ENCODE measurements around the gene NR3C2. TPM values are rescaled to one million over a fixed set of nuclear protein-coding genes. Genes with fewer than 3 reads are reported as not detected.

NR3C2 gene
- total RNA-seq, 1 experiment from 2014 or later = 1.6 TPM

DNA sequence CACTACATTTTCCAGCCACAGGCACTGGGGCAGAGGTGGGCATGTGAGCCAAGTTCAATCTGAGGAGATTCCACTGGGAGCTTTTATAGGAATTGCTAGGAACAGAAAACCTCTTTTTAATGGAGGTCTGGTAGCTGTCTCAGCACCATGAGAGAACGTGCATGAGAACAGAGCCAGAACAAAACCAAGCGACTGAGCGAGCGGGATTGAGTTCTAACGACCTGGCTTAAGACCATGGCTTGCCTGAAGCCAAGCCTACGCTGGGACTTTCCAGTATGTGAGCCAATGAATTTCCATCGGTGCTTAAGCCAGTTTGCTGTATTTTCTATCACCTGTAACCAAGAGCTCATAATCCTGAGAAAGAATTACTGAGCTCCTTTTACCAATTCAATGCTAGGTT, 183.7 kb downstream of the NR3C2 start:
- Histone ChIP-seq H3K4me1 (ENCODE audit: insufficient read depth, low read length, poor library complexity, severe bottlenecking) (peaks cover 15% of the 10 kb centered on the region), H3K9me3 (ENCODE audit: low read depth, low read length, poor library complexity, severe bottlenecking) (no peaks in the 10 kb centered on the region), H3K27me3 (replicated peaks; ENCODE audit: insufficient read depth, low read depth, low read length, poor library complexity) (no peaks in the 10 kb centered on the region), H3K36me3 (ENCODE audit: insufficient read depth, low read length, poor library complexity, severe bottlenecking) (no peaks in the 10 kb centered on the region), H3K27ac (ENCODE audit: low read depth, low read length, poor library complexity, severe bottlenecking) (no peak overlapping the region), H3K4me3 (ENCODE audit: low read depth, low read length, poor library complexity, severe bottlenecking) (no peak overlapping the region)
- TF ChIP-seq, protein P1, sequence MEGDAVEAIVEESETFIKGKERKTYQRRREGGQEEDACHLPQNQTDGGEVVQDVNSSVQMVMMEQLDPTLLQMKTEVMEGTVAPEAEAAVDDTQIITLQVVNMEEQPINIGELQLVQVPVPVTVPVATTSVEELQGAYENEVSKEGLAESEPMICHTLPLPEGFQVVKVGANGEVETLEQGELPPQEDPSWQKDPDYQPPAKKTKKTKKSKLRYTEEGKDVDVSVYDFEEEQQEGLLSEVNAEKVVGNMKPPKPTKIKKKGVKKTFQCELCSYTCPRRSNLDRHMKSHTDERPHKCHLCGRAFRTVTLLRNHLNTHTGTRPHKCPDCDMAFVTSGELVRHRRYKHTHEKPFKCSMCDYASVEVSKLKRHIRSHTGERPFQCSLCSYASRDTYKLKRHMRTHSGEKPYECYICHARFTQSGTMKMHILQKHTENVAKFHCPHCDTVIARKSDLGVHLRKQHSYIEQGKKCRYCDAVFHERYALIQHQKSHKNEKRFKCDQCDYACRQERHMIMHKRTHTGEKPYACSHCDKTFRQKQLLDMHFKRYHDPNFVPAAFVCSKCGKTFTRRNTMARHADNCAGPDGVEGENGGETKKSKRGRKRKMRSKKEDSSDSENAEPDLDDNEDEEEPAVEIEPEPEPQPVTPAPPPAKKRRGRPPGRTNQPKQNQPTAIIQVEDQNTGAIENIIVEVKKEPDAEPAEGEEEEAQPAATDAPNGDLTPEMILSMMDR (conservative IDR thresholded peaks at IDR 0.05; ENCODE audit: low read depth, low read length) = no peak
- no peak for TF ChIP-seq EZH2 (IDR thresholded peaks at IDR 0.05; ENCODE audit: borderline replicate concordance, low read depth, low read length, poor library complexity, severe bottlenecking)
- ChIA-PET POLR2A (ENCODE audit: low non-redundant PET) (no interaction called here), CTCF (no interaction called here)
- no TSS peak for BruUV-seq (replicated peaks)
- intact Hi-C loops (cut with micrococcal nuclease; ENCODE audit: unreplicated experiment) = no loop called here
- no peak for DNase-seq (ENCODE audit: low spot score)

GRCh38 chr4:148255344-148255720, 186.9 kb downstream of the NR3C2 start:
- no peaks in the 10 kb centered on the region for H3K36me3 ChIP-seq (ENCODE audit: insufficient read depth, low read length, poor library complexity, severe bottlenecking)
- H3K9me3 ChIP-seq (ENCODE audit: low read depth, low read length, poor library complexity, severe bottlenecking) = no peaks in the 10 kb centered on the region
- peaks cover 15% of the 10 kb centered on the region for H3K4me1 ChIP-seq (ENCODE audit: insufficient read depth, low read length, poor library complexity, severe bottlenecking)
- TF ChIP-seq, protein P1 (conservative IDR thresholded peaks at IDR 0.05; ENCODE audit: low read depth, low read length) = no peak
- no peak for TF ChIP-seq EZH2 (IDR thresholded peaks at IDR 0.05; ENCODE audit: borderline replicate concordance, low read depth, low read length, poor library complexity, severe bottlenecking)
- no peaks in the 10 kb centered on the region for H3K27me3 ChIP-seq (replicated peaks; ENCODE audit: insufficient read depth, low read depth, low read length, poor library complexity)
- peak overlapping the region; percentile 24 for H3K27ac ChIP-seq (ENCODE audit: low read depth, low read length, poor library complexity, severe bottlenecking)
- DNase-seq (ENCODE audit: low spot score) = peak; percentile 39
- intact Hi-C loops (cut with micrococcal nuclease; ENCODE audit: unreplicated experiment) = no loop called here
- POLR2A ChIA-PET (ENCODE audit: low non-redundant PET) = no interaction called here
- no TSS peak for BruUV-seq (replicated peaks)
- CTCF ChIA-PET = no interaction called here
- no peak overlapping the region for H3K4me3 ChIP-seq (ENCODE audit: low read depth, low read length, poor library complexity, severe bottlenecking)

DNA sequence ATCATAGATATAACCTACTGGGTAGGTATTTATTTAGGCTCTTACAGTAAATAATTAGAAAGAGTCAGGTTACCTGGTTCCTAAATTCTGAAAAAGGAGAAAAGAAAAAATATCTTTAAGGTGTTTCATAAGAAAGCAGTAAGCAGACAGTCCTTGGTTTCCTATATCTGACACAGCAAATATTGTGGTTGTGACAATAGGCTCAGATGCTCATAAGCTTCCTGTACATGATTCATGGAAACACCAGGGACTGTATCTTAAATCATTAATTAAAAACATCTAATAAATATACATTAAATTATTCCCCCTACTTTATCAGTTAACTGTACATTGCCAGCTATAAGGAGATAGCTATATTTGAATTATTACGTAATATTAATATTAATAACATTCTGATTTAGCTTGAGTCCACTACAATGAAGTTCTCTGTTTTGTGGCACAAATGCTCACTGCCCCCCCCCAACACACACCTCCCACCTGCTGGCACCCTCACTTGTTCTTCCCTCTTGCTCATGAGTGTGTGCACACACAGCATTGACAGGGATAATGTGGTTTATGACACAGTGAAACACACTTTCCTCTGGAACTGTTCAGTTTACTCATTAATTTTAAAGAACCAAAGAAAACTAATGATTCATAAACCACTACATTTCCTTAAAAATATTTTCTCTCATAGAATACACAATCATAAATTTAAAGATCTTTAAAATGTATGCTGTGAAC, 187.4 kb downstream of the NR3C2 start:
- no TSS peak for BruUV-seq (replicated peaks)
- DNase-seq (ENCODE audit: low spot score) = no peak

More for the DNA sequence above, 187.4 kb downstream of the NR3C2 start:
- intact Hi-C loops (cut with micrococcal nuclease; ENCODE audit: unreplicated experiment) = no loop called here
- H3K4me1 ChIP-seq (ENCODE audit: insufficient read depth, low read length, poor library complexity, severe bottlenecking) = peaks cover 15% of the 10 kb centered on the region
- ChIA-PET POLR2A (ENCODE audit: low non-redundant PET) (no interaction called here), CTCF (no interaction called here)
- peak overlapping the region; percentile 24 for H3K27ac ChIP-seq (ENCODE audit: low read depth, low read length, poor library complexity, severe bottlenecking)
- no peak overlapping the region for H3K4me3 ChIP-seq (ENCODE audit: low read depth, low read length, poor library complexity, severe bottlenecking)
- TF ChIP-seq, protein P1 (conservative IDR thresholded peaks at IDR 0.05; ENCODE audit: low read depth, low read length) = no peak
- no peak for TF ChIP-seq EZH2 (IDR thresholded peaks at IDR 0.05; ENCODE audit: borderline replicate concordance, low read depth, low read length, poor library complexity, severe bottlenecking)
- H3K9me3 ChIP-seq (ENCODE audit: low read depth, low read length, poor library complexity, severe bottlenecking) = no peaks in the 10 kb centered on the region
- H3K27me3 ChIP-seq (replicated peaks; ENCODE audit: insufficient read depth, low read depth, low read length, poor library complexity) = no peaks in the 10 kb centered on the region
- no peaks in the 10 kb centered on the region for H3K36me3 ChIP-seq (ENCODE audit: insufficient read depth, low read length, poor library complexity, severe bottlenecking)

All from A673 (cell line).